NOMO-1 treated with DMSO at 0.1 percent for 48 hours (cell line): ENCODE results near the gene KRTAP12-4.
"Not testable (repeated sequence)": the region's sequence is repeated elsewhere in the genome, so short reads cannot be mapped to it uniquely, and the experiment has no call there.

Experiments
- DNase-seq: peaks from one replicate; lab custom pipeline; 2025; ENCODE audit not compliant: unreplicated experiment; lab: John Stamatoyannopoulos, UW

The KRTAP12-4 gene

GRCh38 chr21:44654576-44655175, at the start of gene KRTAP12-4:
KRTAP12-4 (minus strand) TSS chr21:44654659; CDS start chr21:44654614, 45 bp downstream.
- no peak for DNase-seq

- no peak for DNase-seq
Observed at GRCh38 chr21:44703731-44704635, 49.5 kb upstream of the KRTAP12-4 start.

DNA sequence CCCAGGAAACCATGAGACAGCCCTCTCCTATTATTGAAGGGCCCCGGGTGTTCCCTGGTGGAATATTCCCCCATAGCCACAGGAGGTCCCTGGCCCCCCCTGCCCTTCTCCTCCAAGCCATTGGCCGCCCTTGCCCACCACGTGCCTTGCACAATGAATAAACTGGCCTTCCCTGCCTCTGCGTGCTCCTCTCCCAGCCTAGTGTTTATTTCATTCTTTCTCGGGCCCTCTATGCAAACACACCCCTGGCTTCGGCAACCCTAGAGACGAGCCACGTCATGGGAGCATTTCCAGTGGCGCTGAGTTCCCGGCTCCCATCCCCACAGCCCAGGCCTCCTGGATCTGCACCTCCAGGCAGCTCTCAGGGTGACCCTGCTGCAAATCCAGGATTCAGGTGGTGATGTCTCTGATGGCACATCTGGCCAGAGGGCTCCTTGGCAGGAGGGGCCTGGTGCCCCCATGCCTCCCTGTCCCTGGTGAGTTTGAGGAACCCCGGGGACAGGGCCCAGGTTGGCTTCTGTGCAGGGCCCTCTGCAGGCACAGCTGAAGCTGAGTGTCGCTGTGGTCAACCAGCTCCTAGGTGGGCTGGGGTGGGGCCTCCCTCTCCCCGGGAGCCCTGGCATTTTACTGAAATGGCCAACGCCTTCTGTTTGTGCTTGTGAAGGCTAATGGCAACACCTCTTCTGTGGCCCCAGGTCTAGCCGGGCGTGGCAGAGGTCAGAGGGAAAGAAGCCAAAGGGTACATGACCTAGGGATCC, 48.7 kb upstream of the KRTAP12-4 start:
- no peak for DNase-seq

DNA sequence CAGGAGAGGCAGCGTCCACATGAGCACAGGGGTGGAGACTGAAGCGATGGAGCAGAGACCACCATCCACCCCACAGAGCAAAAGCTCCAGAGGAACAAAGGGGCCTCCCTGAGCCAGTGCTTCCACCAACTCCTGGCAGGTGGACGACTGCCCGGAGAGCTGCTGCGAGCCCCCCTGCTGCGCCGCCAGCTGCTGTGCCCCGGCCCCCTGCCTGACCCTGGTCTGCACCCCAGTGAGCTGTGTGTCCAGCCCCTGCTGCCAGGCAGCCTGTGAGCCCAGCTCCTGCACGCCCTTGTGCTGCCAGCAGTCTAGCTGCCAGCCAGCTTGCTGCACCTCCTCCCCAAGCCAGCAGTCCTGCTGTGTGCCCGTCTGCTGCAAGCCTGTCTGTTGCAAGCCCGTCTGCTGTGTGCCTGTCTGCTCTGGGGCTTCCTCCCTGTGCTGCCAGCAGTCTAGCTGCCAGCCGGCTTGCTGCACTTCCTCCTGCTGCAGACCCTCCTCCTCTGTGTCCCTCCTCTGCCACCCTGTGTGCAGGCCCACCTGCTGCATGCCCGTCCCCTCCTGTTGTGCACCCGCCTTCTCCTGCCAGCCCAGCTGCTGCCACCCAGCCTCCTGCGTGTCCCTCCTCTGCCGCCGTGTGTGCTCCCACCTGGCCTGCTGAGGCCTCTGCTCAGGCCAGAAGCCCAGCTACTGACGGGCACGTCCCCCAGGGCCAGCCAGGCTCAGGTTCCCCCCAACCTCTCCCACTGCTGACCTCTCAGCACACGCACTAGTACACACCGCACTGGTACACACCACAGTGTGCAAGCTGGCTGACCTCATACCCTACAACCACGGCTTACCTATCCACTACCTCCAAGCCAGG, 47.9 kb upstream of the KRTAP12-4 start:
- DNase-seq = no peak

GRCh38 chr21:44701541-44701940, 47.1 kb upstream of the KRTAP12-4 start:
- DNase-seq = no peak

DNA sequence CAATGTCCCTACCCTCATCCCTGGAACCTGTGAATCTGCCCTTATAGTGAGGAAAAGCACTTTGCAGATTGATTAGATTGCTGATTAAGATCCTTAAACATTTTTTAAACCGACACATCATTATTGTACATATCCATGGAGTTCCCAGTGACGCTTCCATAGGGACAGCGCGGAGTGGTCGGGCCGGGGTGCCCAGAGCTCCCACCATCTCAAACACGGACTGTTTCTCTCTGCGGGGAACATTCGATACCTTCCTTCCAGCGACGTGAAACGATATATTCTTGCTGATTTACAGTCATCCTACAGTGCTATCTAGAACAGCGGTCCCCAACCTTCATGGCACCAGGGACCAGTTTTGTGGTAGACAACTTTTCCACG, 46.6 kb upstream of the KRTAP12-4 start:
- no peak for DNase-seq

DNA sequence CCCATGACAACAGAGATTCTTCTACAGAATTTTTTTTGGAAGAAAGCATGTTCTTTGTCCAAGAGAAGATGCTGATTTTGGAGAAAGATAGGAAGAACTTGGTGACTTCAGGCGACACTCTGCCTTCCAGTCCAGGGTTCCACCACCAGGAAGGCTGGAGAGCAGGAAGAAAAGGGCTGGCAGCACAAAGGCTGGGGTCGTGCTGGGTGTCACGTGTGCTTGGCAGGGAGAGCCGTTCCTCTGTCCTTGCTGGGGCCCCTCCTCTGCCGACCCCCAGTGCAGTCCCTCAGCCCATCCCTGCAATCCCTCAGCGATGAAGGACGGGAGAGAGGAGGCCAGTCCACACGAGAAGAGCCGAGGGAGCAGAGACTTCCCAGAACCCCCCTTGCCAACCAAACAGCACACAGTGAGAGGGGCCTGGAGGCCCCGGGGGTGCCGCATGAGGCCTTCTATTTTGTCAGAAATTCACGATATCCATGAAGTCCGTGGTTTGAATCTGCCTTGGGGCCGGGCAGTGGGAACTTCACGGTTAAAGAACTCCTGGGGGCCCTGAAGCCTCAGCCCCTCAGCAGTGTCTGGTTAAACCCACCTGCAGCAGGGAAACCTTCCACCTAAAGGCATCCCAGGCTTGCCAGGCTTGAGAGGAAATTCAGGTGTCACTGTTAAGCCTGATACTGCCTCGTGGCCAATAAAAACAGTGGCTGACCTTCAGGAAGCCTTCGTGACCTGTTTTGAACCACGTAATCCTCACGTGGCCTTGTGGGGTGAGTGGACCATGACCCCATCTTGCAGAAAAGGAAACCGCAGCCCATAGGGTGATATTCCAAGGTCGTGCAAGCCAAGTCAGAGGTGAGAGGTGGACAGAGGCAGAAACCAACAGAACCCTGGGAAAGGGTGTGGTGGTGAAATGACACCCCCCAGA, 45.9 kb upstream of the KRTAP12-4 start:
- no peak for DNase-seq

DNA sequence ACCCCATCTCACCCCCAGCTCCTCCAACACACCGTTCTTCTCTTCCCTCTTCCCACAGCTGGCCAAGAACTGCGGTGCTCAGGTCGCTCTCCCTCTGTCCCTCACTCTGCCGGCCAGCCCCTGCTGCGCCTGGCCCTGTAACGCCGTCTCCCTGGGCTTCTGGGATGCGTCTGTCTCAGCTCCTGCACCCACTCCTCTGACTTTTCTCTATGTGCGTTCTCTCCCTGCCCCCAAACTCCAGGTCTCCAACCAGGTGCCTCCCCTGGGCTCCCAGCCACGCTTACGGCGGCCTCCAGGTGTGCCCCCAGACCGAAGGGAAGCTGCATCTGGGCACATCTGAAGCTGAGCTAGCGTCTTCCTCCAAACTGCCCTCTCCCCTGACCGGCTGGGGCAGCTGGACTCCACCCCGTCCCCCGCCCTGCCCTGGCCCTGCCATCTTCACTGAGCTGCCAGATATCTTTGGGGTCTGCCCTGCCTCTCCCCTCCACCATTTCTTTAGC, 45.1 kb upstream of the KRTAP12-4 start:
- DNase-seq = no peak

GRCh38 chr21:44697811-44698734, 43.6 kb upstream of the KRTAP12-4 start:
- DNase-seq = no peak

DNA sequence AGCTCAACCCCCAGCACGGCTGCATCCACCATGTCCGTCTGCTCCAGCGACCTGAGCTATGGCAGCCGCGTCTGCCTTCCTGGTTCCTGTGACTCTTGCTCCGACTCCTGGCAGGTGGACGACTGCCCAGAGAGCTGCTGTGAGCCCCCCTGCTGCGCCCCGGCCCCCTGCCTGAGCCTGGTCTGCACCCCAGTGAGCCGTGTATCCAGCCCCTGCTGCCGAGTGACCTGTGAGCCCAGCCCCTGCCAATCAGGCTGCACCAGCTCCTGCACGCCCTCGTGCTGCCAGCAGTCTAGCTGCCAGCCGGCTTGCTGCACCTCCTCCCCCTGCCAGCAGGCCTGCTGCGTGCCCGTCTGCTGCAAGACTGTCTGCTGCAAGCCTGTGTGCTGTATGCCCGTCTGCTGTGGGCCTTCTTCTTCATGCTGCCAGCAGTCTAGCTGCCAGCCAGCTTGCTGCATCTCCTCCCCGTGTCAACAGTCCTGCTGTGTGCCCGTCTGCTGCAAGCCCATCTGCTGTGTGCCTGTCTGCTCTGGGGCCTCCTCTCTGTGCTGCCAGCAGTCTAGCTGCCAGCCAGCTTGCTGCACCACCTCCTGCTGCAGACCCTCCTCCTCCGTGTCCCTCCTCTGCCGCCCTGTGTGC, 42.8 kb upstream of the KRTAP12-4 start, which contains the start of gene KRTAP10-12:
Gene KRTAP10-12, plus strand, starts transcription at position 1 of the 639 bp plus-strand sequence. Its CDS starts 30 bp downstream, at position 31.
- DNase-seq = not testable (repeated sequence)

GRCh38 chr21:44696572-44696971, 42.1 kb upstream of the KRTAP12-4 start:
- DNase-seq = no peak

DNA sequence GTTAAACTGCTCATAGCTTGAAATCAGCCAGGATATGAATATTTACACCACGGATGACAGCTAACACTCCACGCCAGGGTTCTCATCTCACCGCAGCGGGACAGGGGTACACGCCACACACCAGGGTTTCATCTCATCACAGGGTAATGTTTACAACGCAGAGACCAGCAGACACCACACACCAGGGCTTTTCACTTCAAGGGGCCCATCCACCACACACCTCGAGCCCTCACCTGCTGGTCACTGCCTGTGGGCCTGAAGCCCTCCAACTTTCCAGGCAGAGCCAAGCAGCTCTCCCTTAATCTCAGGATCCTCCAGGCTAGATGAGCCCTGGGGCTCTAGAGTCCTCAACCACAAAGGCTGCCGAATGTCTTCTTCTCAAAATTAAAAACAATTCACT, 41.2 kb upstream of the KRTAP12-4 start:
- no peak for DNase-seq

DNA sequence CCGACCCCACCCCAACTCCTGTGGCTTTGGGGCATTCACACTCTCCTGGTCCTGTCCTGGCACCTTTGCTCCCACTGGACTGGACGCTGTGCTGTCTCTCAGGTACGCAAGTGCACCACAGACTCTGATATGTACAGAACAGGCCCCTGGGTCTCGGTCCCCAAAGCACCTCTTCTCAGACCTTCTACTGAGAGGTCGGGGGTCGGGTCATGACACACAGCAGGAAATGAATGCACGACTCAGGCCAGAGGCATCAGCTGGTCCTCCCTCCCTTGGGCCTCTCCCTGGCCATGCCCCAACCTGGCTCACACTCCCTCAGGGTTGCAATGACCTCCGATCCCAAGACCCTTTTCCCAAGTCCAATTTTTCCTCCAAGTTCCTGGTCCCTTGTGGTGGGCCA, 40.7 kb upstream of the KRTAP12-4 start:
- no peak for DNase-seq

DNA sequence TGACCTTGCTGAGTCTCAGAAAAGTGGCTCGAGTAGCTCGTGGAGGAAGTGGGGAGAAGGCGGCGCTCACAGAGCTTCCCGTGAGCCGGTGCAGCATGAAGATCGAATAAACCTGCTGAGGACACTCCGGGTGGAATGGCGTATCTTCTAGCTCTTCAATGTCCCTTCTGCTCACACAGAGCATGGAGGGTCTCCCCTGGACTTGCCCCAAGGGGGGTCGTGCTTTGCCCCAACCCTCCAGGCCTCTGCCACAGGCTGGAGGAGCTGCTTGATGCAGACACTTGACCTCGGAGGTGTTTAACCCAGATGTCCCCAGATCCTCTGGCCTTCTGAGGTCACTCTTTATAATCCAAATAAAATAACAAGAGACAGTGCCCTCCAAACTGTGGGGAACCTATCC, 40.3 kb upstream of the KRTAP12-4 start:
- no peak for DNase-seq

- DNase-seq = no peak
Observed at GRCh38 chr21:44692798-44693512, 38.5 kb upstream of the KRTAP12-4 start.

GRCh38 chr21:44691686-44692085, 37.2 kb upstream of the KRTAP12-4 start:
- DNase-seq = no peak

DNA sequence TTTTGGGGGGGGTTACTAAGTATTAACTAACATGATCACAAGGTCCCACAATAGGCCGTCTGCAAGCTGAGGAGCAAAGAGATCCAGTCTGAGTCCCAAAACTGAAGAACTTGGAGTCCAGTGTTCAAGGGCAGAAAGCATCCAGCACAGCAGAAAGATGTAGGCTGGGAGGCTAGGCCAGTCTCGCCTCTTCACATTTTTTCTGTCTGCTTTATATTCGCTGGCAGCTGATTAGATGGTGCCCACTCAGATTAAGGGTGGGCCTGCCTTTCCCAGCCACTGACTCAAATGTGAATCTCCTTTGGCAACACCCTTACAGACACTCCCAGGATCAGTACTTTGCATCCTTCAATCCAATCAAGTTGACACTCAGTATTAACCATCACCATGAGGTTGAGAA, 35.3 kb upstream of the KRTAP12-4 start:
- DNase-seq = not testable (repeated sequence)
